Measurements from ENCODE around the gene B3GNT5.

The B3GNT5 gene

DNA sequence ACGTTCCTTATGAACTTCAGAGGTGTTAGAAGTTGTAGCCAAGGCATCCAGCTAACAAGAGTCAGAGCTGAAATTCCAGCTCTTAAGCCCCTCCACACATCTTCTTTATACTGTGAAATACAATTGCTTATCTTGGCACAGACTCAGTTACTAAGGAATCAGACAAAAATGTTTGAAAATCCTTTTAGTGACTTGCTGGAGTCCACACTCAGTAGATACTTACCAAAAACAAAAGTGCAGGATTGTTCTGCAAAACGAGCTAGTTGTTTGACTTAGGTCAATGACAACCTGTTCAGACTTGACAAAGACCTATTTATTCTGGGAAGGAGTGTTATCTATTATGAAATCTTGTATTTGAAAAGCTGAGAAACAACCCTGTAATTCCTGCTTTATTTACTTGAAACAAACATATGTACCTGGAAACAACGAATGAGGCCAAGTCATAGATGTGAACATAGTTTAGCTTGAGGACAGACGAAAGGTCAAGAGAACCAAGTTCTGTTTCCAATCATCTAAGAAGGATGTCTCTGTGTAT, 38.5 kb downstream of the B3GNT5 start:
- DNase-seq (ENCODE audit: low read depth, low spot score), result no peak

DNA sequence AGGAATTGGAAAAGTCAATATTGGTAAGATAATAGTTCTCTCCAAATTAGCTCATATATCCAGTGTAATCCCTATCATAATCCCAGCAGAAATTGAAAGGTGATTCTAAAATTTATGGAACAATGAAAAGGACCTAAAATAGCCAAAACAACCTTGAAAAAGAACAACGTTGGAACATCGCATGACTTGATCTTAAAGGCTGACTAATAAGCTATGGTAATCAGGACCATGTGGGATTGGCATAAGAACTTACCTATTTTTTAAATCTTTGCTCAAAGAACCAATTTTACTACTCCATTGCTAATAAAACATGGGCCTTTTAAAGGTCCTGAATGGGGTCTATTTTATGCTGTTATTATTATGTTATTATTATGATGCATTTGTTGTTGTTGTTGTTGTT, 40.9 kb downstream of the B3GNT5 start:
- DNase-seq (ENCODE audit: low read depth, low spot score), result no peak

DNA sequence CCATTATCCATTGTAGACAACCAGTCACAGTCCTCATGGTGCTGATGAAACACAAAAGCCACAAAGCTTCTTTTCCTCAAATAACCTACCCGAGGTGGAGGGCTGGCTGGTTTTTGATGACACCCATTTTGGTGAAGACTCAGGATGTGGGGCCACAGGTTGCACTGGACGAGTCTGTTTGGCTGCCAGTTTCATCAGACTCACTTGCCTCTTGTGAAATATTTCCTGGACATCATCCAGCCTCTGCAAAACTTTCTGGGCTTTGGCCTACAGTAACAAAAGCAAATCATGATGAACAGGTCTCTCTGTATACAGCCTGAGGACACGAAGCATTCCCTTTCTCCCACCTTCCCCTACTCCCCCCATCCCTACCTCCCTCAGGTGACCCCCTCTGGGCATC, 42.2 kb downstream of the B3GNT5 start:
- no peak for DNase-seq (ENCODE audit: low read depth, low spot score)

DNA sequence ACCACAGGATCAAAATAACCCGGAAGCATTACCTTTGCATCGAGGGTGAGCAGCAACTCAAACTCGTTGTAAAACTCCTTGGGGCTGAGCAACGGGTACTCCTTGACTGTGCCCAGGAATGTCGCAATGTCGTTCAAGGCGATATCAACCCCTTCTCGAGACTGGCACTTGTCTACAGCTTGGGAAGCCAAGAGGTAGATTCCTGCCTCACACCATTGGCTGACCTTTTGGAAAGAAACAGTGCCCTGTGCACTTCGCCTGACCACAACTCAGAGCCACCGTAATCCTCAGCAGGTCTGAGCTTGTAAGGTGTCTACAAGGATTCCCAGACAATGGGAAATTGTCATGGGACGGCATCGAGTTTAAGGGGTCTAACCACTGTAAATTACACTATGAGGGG, 43.9 kb downstream of the B3GNT5 start:
- DNase-seq (ENCODE audit: low read depth, low spot score), result no peak

DNA sequence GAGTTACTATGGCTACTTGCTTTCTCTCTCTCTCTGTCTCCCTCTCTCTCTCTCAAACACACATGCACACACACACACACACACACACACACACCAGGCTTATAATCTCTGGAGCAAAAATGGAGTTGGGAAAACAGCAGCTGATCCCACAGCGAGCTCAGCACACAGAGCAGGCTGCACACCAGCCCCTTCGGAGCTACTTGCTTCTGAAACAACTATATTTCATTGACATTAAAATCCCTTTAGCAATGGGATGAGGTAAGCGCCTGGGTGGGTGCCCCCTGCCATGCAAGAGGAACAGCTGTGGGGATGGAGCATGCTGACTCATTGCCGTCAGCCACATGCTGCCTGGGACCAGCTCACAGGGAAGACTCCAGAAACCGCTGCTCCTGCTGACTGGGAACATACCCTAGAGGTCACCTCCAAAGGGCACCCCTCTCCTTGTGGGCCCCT, 45.7 kb downstream of the B3GNT5 start:
- DNase-seq (ENCODE audit: low read depth, low spot score), result peak; percentile 59

DNA sequence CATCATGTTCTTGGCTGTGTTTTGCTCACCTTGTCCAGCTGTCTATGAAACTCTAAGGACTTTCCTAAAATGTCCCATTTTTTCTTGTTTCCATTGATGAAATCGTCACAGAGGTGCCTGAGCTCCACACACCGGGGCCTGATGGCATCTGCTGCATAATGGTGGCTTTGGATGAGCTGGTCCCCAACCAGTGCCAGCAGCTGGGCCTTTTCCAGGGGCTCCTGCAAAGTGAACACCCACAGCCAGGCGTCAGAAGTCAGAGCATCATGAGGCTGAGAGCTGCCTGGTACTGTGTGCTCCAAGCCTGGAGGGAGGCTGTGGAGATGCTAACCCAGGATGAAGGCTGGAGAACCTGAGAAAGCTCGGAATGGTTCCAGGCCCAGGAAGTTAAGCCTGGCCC, 46.9 kb downstream of the B3GNT5 start:
- DNase-seq (ENCODE audit: low read depth, low spot score), result no peak

DNA sequence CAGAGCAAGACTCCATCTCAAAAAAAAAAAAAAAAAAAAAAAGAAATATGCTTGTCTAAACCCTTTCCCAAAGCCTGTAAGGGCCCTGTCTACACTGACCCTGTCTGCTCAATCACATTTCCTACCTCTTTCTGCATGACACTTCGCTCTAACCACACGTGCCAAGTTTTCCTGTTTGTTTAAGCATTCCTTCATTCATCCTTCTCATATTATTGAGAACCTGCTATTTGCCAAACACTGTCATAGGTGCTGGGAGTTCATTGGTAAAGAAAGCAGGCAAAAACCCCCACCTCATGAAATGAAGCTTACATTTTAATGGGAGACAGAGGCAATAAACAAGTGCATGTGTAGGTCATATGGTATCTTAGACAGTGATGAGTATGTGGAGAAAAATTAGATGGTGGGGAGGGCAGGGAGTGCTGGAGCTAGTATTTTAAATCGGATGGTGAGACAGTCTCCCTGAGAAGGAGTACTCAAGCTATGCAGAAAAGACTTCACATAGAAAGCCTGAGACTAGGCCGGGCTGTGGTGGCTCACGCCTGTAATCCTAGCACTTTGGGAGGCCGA, 48.0 kb downstream of the B3GNT5 start:
- no peak for DNase-seq (ENCODE audit: low read depth, low spot score)

DNA sequence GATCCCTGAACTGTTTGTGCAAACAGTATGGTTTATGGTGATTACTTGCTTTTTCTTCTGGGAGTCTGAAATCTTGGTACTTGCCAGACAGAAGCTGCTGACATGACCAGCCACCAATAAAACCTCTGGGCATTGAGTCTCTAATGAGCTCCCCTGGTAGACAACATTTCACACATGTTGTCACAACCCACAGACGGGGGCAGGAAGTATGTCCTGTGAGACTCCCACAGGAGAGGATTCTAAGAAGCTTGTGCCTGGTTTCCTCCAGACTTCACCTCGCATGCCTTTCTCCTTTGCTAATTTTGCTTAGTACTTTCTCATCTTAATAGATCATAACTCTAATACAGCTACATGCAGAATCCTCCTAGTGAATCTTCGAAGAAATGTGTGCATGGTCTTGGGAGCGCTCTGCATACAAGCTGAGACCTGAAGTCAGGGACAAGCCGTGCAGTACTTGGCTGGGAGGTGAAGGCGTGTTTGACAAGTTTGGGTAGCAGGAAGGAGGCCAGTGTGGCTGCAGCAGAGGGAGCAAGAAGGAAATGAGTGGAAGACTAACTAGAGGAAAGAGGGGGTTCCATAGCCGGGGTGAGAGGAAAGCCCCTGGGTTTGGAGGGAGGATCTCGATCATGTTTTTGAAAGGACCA, 49.0 kb downstream of the B3GNT5 start:
- no peak for DNase-seq (ENCODE audit: low read depth, low spot score)

DNA sequence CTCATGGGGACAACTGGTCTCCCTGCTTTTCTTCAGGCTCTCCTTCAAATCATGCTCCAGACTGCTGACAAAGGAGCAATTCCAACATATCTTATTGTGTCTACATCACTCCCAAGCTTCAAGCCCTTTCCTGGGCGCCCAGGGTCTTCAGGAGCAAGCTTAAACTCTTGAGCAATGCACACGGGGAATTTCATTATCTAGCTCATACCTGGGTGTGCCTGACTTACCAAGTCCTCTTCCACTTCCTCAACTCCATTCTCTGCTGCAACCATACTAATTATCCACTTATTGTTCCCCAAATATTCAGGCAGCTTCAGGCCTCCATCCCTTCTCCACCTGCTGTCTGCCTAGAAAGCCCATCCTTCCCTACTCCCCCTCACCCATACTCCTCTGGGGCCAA, 50.6 kb downstream of the B3GNT5 start:
- DNase-seq (ENCODE audit: low read depth, low spot score), result no peak

DNA sequence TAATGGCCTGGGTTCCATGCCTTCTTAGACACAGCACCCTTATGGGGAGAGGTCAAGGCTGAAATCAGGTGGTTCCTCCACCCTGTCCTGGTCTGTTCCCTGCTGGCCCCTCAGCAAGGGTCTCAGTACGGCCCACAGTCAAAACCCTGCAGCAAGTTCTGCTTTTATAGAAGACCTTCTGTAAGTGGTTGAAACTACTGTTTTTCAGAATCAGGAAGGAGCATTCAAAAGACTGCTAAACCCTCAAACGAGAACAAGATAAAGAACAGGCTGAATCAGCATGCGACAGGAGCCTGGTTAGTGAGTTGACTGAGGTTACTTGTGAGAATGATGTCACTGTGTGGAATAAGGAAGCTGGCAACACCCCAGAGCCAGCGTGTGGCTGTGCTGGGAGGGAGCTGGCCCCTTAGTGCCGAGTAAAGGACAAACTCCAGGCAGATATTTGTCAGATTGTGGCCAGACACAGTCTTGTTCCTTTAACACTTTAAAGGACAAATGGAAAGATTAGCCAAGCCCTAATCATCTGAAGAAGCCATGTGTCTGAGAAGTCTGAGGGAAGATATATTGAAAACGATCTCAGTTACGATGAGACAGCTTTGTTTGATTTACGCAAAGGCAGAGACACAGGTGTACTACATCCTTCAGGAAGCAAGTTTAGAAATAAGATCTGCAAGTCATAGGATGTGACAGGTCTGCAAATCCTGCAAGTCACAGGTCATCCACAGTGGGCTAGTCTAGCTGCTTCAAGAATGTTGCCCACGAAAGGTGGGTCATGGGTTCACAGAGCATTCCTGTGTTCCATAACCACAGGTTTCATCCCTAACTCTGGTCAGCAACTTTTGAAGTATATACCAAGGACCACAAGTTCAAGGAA, 54.0 kb downstream of the B3GNT5 start:
- peak; percentile 30 for DNase-seq (ENCODE audit: low read depth, low spot score)

DNA sequence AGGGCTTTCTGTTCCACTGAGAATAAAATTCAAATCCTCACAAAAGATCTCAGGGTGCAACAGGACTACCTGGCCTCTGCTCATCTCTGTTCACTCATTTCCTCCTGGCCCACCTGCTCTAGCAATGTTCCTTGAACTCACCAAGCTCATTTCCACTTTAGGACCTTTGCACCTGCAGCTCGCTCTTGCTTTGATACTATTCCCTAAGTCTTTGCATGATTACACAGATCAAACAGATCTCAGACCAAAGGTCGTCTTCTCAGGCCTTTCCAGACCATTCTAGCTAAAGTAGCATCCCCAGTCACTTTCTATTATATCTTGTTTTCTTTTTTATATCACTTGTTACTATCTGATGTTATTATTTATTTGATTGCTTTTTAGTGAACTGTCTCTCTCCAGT, 54.7 kb downstream of the B3GNT5 start:
- DNase-seq (ENCODE audit: low read depth, low spot score), result no peak

DNA sequence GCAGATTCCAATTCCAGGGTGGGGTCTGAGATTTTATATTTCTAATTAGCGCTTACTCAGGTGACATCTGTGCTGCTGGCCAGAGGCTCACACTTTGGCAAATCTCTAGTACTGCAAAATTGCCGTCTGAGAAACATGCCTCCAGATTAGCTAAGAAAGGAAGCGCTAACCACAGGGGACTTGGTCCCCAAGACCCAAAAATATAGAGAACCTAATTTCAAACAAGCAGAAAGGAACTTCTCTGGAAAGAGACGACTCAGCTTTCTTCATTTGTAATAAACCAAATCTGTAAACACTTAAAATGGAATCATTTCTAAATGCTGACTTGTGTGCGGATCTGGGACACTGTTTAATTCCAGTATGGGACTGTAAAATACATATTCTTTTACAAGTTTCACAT, 55.7 kb downstream of the B3GNT5 start:
- no peak for DNase-seq (ENCODE audit: low read depth, low spot score)

DNA sequence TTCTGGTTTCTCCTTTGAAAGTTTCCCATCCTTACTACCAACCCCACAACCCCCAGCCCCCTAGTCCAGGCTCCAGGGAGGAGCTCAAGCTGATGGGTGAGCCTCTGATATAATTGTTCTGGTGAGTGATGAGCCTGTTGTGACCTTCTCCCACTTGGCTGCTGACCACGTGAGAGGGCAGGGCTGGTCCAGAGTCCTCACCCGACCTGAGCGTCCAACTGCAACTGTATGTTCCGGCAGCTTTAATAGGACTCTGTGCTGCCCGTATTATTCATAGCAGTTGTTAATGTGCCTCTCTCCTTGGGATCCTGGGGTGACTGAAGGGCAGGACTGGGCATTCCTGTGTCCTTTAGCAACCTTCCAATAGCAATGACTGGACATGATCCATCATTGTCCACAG, 56.2 kb downstream of the B3GNT5 start:
- DNase-seq (ENCODE audit: low read depth, low spot score), result no peak

DNA sequence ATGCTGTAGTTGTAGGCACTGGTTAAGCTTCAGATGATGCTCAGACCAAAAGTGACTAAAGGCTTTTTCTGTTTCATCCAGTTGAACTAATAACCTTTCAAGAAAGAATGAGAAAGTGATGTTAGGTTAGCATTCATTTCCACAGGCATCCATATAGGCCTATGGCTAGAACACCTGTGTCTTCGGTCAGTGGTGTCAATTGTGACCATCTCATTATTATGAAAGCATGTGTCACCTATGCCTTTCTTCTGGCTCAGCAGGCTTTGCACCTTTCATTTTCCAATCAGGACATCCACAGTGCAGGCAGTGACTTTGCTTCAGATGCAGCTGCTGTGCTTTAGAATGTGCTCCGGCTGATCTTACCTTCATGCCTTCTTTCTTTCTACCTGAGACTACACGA, 57.9 kb downstream of the B3GNT5 start:
- DNase-seq (ENCODE audit: low read depth, low spot score), result no peak

DNA sequence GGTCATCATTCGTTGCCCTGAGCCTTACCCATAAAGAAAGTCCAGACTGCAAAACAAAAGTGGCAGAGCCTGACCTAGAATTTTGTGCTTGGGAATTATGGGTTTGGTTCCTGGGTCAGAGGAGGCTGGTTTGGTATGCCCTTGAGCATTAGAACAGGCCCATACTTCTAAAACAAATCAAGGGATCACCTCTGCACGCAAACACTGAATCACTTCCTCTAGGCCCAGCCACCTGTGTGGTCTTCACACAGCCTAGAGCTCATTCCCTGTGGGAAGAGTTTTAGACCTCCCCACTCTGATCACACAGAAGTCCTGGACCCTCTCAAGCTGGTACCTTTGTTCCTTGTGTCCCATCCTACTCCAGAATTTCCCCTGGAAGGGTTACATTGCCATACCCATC, 59.4 kb downstream of the B3GNT5 start:
- DNase-seq (ENCODE audit: low read depth, low spot score), result no peak

DNA sequence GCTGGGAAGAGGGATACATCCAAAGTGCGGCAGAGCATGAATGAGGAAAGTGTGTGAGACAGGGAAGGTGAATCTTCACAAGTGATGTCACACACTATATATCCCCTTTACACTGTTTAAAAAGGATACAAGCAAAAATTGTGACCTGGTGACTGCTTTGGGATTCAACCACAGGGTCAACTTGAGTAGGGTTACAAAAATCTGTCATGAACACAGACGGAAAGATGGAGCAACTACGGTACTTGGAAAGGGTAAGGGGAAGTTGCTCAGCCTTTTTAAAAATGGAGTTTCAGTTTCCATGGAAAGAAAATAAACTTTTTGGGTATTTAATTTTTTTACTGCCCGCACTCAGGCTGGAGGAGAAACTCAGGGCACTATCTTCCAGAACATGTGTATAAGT, 60.3 kb downstream of the B3GNT5 start:
- DNase-seq (ENCODE audit: low read depth, low spot score), result no peak

DNA sequence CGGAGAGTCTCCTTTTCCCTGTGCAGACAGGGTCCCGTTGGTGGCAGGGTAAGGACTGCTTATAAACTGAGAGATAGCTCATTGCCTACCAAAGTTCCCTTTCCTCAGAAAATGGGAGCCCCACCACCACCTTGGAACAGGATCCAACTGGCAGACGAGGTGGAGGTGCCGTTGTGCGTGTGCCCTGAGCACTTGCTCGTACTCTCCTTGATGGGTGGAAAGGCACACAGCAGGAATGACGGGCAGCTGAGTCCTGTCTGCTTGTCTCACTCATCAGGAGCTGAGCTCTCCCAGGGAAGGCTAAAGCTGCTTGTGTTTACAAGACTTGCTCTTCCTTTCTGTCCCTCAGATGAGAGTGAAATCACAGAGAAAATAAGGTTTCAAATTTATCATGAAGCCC, 60.7 kb downstream of the B3GNT5 start:
- no peak for DNase-seq (ENCODE audit: low read depth, low spot score)

DNA sequence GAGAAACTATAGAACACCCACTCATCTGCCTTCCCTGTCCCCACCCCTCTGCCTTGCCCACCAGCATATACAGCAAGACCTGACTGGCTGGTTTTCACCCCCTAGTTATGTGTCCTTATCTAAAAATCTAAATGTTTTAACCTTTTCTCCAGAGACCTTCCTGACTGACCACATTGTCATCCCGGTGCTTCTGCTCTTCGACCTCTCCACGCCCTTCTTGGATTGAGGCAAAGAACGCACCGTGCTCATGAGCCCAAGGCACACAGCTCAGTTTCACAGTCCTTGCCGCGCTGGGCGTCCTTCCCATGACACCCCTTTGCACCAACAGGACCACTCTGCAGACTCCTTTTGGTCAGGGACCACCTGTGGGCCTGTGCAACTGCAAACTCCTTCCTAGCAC, 62.7 kb downstream of the B3GNT5 start:
- peak; percentile 51 for DNase-seq (ENCODE audit: low read depth, low spot score)

DNA sequence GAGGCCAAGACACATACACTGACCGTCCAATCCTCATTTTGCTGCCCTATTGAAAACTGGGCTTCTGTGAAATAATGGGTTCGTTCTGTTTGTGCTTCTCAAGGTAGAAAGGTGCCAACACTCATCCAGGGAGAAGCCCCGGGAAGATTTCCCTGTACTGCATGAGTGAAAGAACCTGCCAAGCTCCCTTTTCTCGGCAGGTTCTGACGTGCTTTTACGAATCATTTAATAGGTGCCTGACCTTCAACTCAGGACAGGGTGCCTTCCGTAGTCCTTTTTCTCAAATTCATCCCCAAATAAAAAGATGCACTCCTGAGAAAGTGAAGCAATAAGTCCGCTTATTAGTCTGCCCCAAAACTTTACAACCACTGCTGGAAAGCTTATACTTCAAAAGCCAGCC, 64.2 kb downstream of the B3GNT5 start:
- DNase-seq (ENCODE audit: low read depth, low spot score), result no peak

DNA sequence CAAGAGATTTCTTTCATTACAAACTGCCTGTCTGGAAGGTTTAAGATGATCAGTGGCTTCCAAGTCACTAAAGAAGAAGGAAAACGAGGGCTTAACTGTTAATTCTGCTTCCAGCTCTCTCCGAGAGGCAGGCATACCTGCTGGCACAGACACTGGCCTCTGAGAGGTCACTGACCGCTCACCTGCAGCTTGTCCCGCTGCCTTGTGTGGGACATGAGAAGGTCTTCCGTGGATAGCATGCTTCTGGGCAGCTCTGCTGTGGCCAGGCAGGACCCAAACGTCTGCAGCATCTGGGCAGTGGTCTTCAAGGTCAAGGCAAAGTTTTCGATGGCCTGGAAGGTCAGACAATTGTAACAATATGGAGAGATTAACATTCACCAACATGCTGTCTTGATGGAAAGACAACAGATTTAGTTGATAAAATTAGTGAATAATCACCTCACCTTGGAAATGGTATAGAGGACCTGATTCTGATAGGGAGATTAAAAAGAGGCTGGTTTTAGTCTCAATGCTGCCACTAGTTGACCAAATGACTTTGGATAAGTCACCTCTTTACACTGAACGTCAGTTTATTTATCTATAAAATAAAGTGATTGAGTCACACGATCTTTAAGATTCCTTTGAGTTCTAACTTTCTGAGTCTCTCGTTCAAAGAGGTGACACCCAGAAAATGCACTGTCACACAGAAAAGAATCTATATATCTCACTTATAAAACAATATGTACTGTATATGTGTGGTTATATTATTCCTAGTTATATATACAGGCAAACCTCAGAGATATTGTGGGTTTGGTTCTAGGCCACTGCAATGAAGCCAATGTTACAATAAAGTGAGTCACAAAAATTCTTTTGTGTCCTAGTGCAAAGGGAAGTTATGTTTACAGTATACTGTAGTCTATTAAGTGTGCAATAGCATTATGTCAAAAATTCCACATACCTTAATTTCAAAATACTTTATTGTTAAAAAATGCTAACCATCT, 65.1 kb downstream of the B3GNT5 start:
- DNase-seq (ENCODE audit: low read depth, low spot score), result no peak

DNA sequence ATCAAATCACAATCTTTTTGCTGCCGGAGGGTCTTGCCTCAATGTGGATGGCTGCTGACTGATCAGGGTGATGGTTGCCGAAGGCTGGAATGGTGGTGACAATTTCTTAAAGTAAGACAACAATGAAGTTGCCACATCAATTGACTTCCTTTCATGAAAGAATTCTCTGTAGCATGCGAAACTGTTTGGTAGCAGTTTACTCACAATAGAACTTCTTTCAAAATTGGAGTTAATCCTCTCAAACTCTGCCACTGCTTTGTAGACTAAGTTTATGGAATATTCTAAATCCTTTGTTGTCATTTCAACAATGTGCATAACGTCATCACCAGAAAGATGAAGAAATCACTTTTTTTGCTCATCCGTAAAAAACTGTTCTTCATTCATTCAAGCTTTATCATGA, 65.8 kb downstream of the B3GNT5 start:
- DNase-seq (ENCODE audit: low read depth, low spot score), result no peak
